Gastroesophageal sphincter (tissue), 4 donors: ENCODE results near the gene GNAI2. TPM values are rescaled to one million over a fixed set of nuclear protein-coding genes. Genes with fewer than 3 reads are reported as not detected.

Source experiments
- ATAC-seq: fragments of 150-250 bp; one replicate; pipeline ENCODE4 v1.9.1; 2016; ENCODE audit warnings: mild to moderate bottlenecking, moderate library complexity
- H3K27ac ChIP-seq, 4 donors: fragments of 200-600 bp; sonication (generic) in 3 of 4; 1 replicate in 3 of 4; 2 replicates in 1 of 4; pipeline ENCODE4 v1.5.1; 2016 to 2019
- H3K27me3 ChIP-seq: fragments of 200-600 bp; sonication (generic); one replicate; pipeline ENCODE4 v1.5.1; 2019
- H3K36me3 ChIP-seq, 2 donors: fragments of 200-600 bp; sonication (generic); one replicate each; pipeline ENCODE4 v1.5.1; 2019; ENCODE audit warnings: control low read depth in 1 of 2
- H3K4me1 ChIP-seq, 3 donors: fragments of 200-600 bp; sonication (generic); 1 replicate in 2 of 3; 2 replicates in 1 of 3; pipeline ENCODE4 v1.5.1; 2016 to 2019; ENCODE audit warnings: control low read depth in 2 of 3
- H3K4me3 ChIP-seq, 2 donors: fragments of 200-600 bp; sonication (generic); one replicate each; pipeline ENCODE4 v1.5.1; 2019; ENCODE audit warnings: mild to moderate bottlenecking in 1 of 2, moderate library complexity in 1 of 2
- H3K9me3 ChIP-seq, 3 donors: fragments of 200-600 bp; sonication (generic); one replicate each; pipeline ENCODE4 v1.5.1; 2017 to 2019; ENCODE audit warnings: control low read depth in 2 of 3
- CTCF ChIP-seq, 4 experiments: fragments of 200-600 bp in 2 of 4; fragments of 450-650 bp in 2 of 4; sonication (generic) in 1 of 4; IDR thresholded peaks; one replicate each; pipeline ENCODE4 v1.5.1; 2017 to 2019; ENCODE audit warnings: antibody characterized with exemption in 4 of 4, mild to moderate bottlenecking in 2 of 4, moderate library complexity in 2 of 4
- EP300 ChIP-seq: sonication (generic); formaldehyde crosslinking; IDR thresholded peaks from one replicate; pipeline ENCODE4 v1.6.1; 2017; ENCODE audit warnings: antibody characterized with exemption, mild to moderate bottlenecking
- POLR2A ChIP-seq, 2 donors: fragments of 450-650 bp; IDR thresholded peaks; one replicate each; pipeline ENCODE4 v1.6.1; 2017; ENCODE audit warnings: antibody characterized with exemption in 2 of 2, mild to moderate bottlenecking in 2 of 2, moderate library complexity in 1 of 2
- POLR2AphosphoS5 ChIP-seq: sonication (generic); formaldehyde crosslinking; IDR thresholded peaks from one replicate; pipeline ENCODE4 v1.6.1; 2017; ENCODE audit warnings: antibody characterized with exemption
- WGBS, 2 donors: methylation state at CpG; one replicate each; pipeline ENCODE4 v1.1.5; 2018; ENCODE audit warnings: low coverage in 1 of 2; 5-methylcytosine and 5-hydroxymethylcytosine counted together
- total RNA-seq, 4 donors: library from RNA; depleted of rRNA; stranded (reverse); fragments of >200 nt; gene quantifications; one replicate each; pipeline ENCODE4 v1.1.0, GENCODE V29; 2016

GNAI2 gene
- total RNA-seq, 4 donors from 2014 or later: 172 to 262 (median 222) TPM

GRCh38 chr3:50299638-50299928 lies 63.6 kb downstream of the GNAI2 start:
- TF ChIP-seq EP300: no peak
- no peak for TF ChIP-seq POLR2A (IDR thresholded peaks at IDR 0.05)
- no peak for TF ChIP-seq CTCF (IDR thresholded peaks at IDR 0.05)
- no peak for TF ChIP-seq POLR2AphosphoS5
- 0% methylated on average over 1 of the region's 12 CpGs; no CpG with 5 or more reads in 1 of the 2 donors for WGBS, 2 donors
- peaks cover 0 to 12% of the 10 kb centered on the region in 2 donors for H3K36me3 ChIP-seq
- H3K27me3 ChIP-seq: no peaks in the 10 kb centered on the region
- H3K4me3 ChIP-seq: peak overlapping the region; percentile 29 to 68
- no peak for ATAC-seq
- no peaks in the 10 kb centered on the region for H3K9me3 ChIP-seq
- peaks cover 0 to 56% (median 26%) of the 10 kb centered on the region in 3 donors for H3K4me1 ChIP-seq
- H3K27ac ChIP-seq: peak overlapping the region; percentile 64 to 92 (median 90)

DNA sequence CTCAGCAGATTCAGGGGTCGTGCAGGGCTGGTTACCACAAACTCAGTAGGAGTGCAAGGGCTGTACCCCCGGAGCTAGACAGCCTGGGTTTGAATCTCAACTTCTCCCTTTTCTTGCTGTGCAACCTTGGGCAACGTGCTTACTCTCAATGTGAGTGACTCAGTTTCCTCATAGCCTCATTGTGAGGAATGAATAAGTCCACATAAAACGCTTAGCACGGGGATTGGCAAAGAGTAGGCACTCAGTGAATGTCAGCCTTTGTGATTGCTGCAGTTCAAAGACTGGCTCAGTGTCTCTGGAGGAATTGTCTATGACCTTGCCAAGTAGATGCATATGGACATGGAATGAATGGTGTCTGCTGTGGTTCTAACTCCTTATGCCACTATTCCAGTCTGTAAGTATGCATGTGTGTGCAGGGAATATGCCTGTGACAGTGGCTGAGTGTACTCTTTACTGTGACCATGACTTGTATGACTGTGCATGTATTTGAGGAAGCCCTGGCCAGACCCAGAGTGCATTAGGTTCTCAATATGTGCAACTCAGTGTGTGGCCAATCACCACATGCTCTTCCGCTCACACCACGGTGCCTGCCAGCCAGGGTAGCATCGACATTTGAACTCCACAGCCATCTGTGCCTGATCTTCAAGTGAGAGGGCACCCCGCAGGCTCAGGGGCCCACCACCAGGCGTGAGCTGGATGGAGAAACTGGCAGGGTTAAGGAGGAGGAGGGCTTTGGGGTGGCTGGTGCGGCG lies 64.1 kb downstream of the GNAI2 start:
- H3K9me3 ChIP-seq: no peaks in the 10 kb centered on the region
- H3K4me1 ChIP-seq: peaks cover 0 to 56% (median 26%) of the 10 kb centered on the region in 3 donors
- H3K27ac ChIP-seq: peak overlapping the region; percentile 64 to 92 (median 90)
- H3K27me3 ChIP-seq: no peaks in the 10 kb centered on the region
- no peak for TF ChIP-seq EP300
- no peak for TF ChIP-seq POLR2AphosphoS5
- TF ChIP-seq POLR2A (IDR thresholded peaks at IDR 0.05): no peak
- no peak for TF ChIP-seq CTCF (IDR thresholded peaks at IDR 0.05)
- no peak for ATAC-seq
- peaks cover 0 to 12% of the 10 kb centered on the region in 2 donors for H3K36me3 ChIP-seq
- peak overlapping the region; percentile 29 to 68 for H3K4me3 ChIP-seq
- WGBS, 2 donors: 26 to 27% methylated on average over 5 of the region's 12 CpGs

GRCh38 chr3:50300681-50301254 lies 64.8 kb downstream of the GNAI2 start:
- peaks cover 0 to 12% of the 10 kb centered on the region in 2 donors for H3K36me3 ChIP-seq
- no CpG with 5 or more reads among the region's 6 CpGs for WGBS, 2 donors
- ATAC-seq: no peak
- H3K27me3 ChIP-seq: no peaks in the 10 kb centered on the region
- peaks cover 0 to 56% (median 26%) of the 10 kb centered on the region in 3 donors for H3K4me1 ChIP-seq
- peak overlapping the region; percentile 64 to 92 (median 90) for H3K27ac ChIP-seq
- H3K9me3 ChIP-seq: no peaks in the 10 kb centered on the region
- peak overlapping the region in 1 of 2 donors; percentile 68 for H3K4me3 ChIP-seq
- TF ChIP-seq CTCF (IDR thresholded peaks at IDR 0.05) (no peak), POLR2AphosphoS5 (no peak)

DNA sequence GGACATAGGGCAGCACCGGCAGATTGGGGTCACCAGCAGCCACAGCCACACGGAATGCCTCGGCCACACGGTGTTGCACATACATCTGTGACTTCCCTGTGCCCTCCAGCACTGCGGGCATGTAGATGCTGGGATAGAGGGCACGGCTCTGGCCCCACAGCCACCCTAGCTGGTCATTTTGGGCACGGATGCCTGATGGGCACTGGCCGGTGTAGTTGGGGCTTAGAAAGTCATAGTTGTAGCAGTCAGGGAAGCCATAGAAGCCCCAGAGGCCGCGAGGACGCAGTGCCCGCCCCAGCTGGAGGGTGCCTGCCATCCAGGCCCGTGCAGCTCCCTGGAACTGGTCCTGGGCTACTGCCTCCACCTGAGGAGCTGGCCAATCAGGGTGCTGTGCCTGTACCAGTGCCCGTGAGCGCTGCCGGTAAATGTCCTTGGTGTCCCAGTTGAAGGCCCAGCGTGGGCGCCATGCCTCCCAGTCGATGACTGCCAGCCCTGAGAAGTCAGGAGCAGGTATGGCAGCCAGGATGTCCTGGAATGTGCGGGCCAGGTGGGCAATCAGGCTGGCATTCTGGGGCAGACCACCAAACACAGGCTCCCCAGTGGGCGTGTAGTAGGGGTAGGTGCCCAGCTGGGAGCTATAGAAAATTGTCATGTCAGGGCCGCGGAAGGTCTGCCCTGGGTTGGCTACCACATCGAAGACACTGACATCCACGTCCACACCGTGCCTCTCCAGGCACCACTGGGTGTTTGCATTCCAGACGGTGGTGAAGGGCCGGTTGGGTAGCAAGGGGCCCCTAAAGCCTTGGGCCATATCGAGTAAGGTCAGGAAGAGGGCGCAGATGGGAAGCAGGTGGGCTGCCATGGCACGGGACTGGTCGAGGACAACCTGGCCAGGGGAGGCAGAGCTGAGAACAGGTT lies 66.3 kb downstream of the GNAI2 start:
- H3K9me3 ChIP-seq: no peaks in the 10 kb centered on the region
- no peak for TF ChIP-seq POLR2A (IDR thresholded peaks at IDR 0.05)
- TF ChIP-seq EP300: no peak
- TF ChIP-seq POLR2AphosphoS5: no peak
- no peak for TF ChIP-seq CTCF (IDR thresholded peaks at IDR 0.05)
- H3K27me3 ChIP-seq: no peaks in the 10 kb centered on the region
- WGBS, 2 donors: 91% methylated on average over 6 of the region's 32 CpGs; no CpG with 5 or more reads in 1 of the 2 donors
- ATAC-seq: no peak
- peak overlapping the region in 3 of 4 donors; percentile 69 to 92 (median 82) for H3K27ac ChIP-seq
- H3K36me3 ChIP-seq: peaks cover 0 to 2% of the 10 kb centered on the region in 2 donors
- H3K4me3 ChIP-seq: peak overlapping the region in 1 of 2 donors; percentile 36
- H3K4me1 ChIP-seq: peaks cover 0 to 54% (median 26%) of the 10 kb centered on the region in 3 donors
